HFFc6 (cell line): ENCODE data around the gene NR2E1. TPM values are rescaled to one million over a fixed set of nuclear protein-coding genes. Genes with fewer than 3 reads are reported as not detected.

Experiments
- DNase-seq: peaks from one replicate; pipeline ENCODE4 v3.0.0-alpha.2; 2018
- H3K27ac Mint-ChIP-seq: 2 replicates; pipeline ENCODE4 v1.8.0; 2020; ENCODE audit warnings: mild to moderate bottlenecking, mixed read lengths
- H3K27me3 Mint-ChIP-seq: 2 replicates; pipeline ENCODE4 v1.8.0; 2021; ENCODE audit warnings: mild to moderate bottlenecking, moderate library complexity, mixed read lengths; ENCODE audit not compliant: insufficient read depth
- H3K36me3 Mint-ChIP-seq: 2 replicates; pipeline ENCODE4 v1.8.0; 2021; ENCODE audit warnings: low read depth, mixed read lengths
- H3K4me1 Mint-ChIP-seq: 2 replicates; pipeline ENCODE4 v1.8.0; 2020; ENCODE audit warnings: low read depth, mixed read lengths
- H3K4me3 Mint-ChIP-seq: 2 replicates; pipeline ENCODE4 v1.8.0; 2020; ENCODE audit warnings: mild to moderate bottlenecking, moderate library complexity, mixed read lengths
- H3K9me3 Mint-ChIP-seq: 2 replicates; pipeline ENCODE4 v1.8.0; 2020; ENCODE audit warnings: mild to moderate bottlenecking, mixed read lengths
- total RNA-seq, 6 experiments: library from RNA; stranded (reverse); fragmentation: NEBNext Ultra II Directional; extraction: Animal tissue kit (Norgen Biotek cat#: 25700); gene quantifications; 2 replicates in 1 of 6; 3 replicates in 5 of 6; pipeline ENCODE4 v1.2.3, GENCODE V29; 2021
- TF ChIP-seq, protein P1 (sequence below): fragments of 200-600 bp; sonication (generic); IDR thresholded peaks from 2 replicates; pipeline ENCODE4 v1.5.0; 2021; ENCODE audit warnings: antibody characterized with exemption, mild to moderate bottlenecking

NR2E1 gene
- total RNA-seq, 6 experiments from 2014 or later, result not detected

DNA sequence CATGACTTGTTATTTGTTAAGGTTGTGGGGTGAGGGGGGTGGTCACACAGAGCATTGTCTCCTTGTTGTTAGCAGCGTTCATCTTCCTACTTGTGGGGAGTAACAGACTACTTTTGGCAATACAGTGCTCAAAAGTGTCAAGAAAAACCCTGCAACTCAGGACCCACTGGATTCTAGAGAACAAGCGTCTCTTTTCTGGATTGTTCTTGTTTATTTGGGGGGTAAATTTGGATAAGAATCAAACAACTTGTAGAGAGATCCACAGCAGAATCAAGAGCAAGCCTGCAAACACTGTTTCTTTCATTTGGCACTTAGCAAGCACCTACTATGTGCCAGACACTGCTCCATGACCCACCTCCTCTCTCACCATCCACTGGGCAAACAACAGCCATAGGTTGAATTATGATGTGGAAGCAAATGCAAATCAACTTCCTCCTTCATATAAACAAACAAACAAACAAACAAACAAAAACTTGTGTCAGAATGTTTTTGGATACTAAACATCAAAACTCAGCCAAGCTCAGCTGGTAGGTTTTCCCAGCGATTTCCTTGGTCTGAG is 4.0 kb upstream of the NR2E1 start:
- no peaks in the 10 kb centered on the region for H3K9me3 Mint-ChIP-seq
- peaks cover 76% of the 10 kb centered on the region for H3K27me3 Mint-ChIP-seq

DNA sequence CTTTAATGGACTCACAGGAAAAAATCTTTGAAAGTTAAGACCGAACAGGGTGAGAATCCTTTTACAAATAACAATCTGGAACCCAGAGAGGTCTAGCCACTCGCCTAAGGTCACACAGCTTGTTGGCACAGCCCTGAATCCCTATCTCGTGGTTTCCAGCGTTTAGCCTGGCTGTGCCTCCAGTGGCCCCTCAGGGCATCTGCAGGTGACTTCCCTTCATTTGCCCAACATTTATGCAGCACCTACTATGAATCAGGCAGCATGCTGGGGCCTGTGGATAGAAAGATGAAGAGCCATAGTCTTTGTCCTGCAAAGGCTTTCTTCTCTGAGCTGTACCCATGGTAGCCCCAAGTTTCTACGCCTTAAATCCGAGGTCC is 2.6 kb upstream of the NR2E1 start:
- Mint-ChIP-seq H3K36me3 (peaks cover 3% of the 10 kb centered on the region), H3K4me3 (no peak overlapping the region), H3K27me3 (peaks cover 79% of the 10 kb centered on the region), H3K4me1 (peaks cover 23% of the 10 kb centered on the region), H3K27ac (no peak overlapping the region), H3K9me3 (no peaks in the 10 kb centered on the region)
- TF ChIP-seq, protein P1, sequence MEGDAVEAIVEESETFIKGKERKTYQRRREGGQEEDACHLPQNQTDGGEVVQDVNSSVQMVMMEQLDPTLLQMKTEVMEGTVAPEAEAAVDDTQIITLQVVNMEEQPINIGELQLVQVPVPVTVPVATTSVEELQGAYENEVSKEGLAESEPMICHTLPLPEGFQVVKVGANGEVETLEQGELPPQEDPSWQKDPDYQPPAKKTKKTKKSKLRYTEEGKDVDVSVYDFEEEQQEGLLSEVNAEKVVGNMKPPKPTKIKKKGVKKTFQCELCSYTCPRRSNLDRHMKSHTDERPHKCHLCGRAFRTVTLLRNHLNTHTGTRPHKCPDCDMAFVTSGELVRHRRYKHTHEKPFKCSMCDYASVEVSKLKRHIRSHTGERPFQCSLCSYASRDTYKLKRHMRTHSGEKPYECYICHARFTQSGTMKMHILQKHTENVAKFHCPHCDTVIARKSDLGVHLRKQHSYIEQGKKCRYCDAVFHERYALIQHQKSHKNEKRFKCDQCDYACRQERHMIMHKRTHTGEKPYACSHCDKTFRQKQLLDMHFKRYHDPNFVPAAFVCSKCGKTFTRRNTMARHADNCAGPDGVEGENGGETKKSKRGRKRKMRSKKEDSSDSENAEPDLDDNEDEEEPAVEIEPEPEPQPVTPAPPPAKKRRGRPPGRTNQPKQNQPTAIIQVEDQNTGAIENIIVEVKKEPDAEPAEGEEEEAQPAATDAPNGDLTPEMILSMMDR, result no peak
- DNase-seq, result no peak

More for the DNA sequence above, 4.0 kb upstream of the NR2E1 start:
- DNase-seq, result no peak
- Mint-ChIP-seq H3K4me3 (no peak overlapping the region), H3K36me3 (peaks cover 6% of the 10 kb centered on the region), H3K4me1 (peaks cover 22% of the 10 kb centered on the region), H3K27ac (no peak overlapping the region)
- TF ChIP-seq, protein P1, result no peak

DNA sequence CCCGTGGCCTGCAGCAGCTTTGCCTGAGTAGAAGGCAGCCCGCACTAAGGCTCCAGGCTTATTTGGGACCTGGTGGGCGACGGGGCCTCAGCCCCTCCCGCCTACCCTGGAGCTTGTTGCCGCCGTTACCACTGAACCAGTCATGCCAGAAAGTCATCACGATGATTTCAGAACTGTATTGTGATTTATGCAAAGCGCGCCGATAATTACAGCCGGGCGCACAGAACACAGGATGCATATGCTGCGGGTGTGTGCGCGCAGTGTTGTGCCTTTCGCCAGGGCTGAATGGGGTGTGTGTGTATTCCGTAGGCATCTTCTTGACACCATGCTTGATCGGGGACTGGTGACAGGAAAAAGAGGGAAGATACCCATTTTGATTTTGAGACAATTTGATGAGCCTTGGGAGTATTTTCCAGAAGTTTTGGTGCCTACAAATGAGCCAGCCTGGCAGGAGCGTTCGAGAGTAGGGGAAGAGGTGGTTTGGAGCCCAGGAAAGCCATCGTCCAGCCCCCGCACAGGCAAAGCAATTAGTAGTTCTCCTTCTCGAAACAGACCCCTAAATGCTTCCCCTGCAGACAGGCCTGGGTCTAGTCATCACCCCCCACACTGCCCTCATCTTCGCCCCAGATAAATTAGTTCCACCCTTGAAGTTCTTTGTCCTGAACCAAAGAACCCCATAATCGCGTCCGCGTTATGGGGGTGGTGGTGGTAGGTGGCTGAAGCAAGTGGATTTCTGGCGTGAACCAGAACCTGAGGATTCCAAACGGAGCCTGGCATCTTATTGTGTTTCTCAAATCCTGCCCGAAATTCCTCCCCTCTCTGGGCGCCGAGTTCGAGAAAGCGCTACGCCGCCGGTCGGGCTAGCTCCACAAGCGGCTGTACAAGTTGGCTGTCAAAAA is 1.9 kb upstream of the NR2E1 start:
- Mint-ChIP-seq H3K4me1 (peaks cover 20% of the 10 kb centered on the region), H3K36me3 (no peaks in the 10 kb centered on the region), H3K4me3 (no peak overlapping the region), H3K27me3 (peaks cover 76% of the 10 kb centered on the region), H3K9me3 (no peaks in the 10 kb centered on the region), H3K27ac (no peak overlapping the region)
- no peak for DNase-seq
- TF ChIP-seq, protein P1, result no peak

DNA sequence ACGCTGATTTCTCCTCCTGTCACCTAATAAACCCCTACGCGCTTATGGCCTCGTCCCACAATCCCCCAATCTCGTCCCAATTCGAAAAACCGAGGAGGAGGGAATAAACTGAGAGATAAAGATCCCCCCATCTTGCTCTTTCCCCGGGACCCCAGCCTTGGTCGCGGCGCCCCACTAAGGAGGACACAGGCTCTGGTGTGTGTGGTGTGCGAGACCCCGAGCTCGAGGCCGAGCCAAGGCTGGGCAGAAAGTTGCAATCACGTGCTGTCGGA is 1.3 kb upstream of the NR2E1 start:
- H3K27ac Mint-ChIP-seq, result no peak overlapping the region
- DNase-seq, result no peak
- peaks cover 82% of the 10 kb centered on the region for H3K27me3 Mint-ChIP-seq
- TF ChIP-seq, protein P1, result no peak
- H3K4me1 Mint-ChIP-seq, result peaks cover 20% of the 10 kb centered on the region
- no peaks in the 10 kb centered on the region for H3K9me3 Mint-ChIP-seq
- no peak overlapping the region for H3K4me3 Mint-ChIP-seq
- H3K36me3 Mint-ChIP-seq, result no peaks in the 10 kb centered on the region

DNA sequence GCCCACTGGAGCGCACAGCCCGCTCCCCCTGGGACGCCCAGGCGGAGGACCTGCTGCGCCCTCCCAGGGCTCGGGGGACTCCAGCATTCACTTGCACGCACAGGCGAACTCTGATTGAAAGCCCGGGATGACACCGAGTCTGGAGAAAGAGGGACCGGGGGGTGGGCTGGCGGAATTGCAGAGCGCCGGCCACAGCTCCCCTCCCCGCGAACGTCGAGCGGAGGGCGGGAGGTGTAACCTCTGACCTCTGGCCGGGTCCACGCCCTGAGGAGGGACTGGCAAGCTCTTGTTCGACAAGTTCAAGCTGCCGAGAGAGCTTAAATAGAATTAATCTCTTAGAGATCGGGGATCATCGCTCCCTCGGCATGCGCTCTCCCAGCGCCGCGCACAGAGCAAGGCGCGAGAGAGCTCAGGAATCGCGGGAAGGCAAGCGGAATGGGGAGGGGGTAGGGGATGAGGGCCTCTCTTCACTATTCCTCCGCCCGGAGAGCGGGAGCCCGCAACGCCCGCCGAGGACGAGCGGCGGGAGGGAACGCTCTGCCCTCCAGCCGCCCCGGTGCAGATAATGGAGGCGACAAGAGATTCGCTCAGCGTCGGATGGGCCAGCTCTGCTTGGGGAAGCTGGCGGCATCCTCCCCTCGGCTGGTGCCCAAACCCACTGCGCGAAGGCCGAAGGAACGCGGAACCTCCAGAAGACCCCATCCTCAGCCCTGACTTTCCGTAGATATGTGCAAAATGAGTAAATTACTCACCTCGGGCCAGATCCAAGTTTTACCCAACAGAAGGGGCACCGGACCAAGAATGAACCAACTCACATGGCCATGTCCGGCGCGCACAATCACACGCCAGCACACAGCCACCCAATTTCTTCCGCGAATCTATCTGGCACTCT is 761 bp upstream of the NR2E1 start:
- no peak for DNase-seq
- Mint-ChIP-seq H3K4me3 (no peak overlapping the region), H3K4me1 (peaks cover 20% of the 10 kb centered on the region), H3K36me3 (no peaks in the 10 kb centered on the region), H3K27ac (no peak overlapping the region), H3K27me3 (peaks cover 82% of the 10 kb centered on the region), H3K9me3 (no peaks in the 10 kb centered on the region)
- TF ChIP-seq, protein P1, result no peak
